Kidney capillary endothelial cell (primary cell): Measurements from ENCODE around the gene PSMD3.

Experiments used
- DNase-seq: peaks from one replicate; pipeline ENCODE4 v3.0.0-alpha.2; 2018; ENCODE audit warnings: low spot score

PSMD3 gene

GRCh38 chr17:39980351-39981206, at the start of gene PSMD3:
TSS of gene PSMD3 (plus strand) at chr17:39980807. CDS start at chr17:39980971, 164 bp downstream.
- peak; percentile 99 for DNase-seq

DNA sequence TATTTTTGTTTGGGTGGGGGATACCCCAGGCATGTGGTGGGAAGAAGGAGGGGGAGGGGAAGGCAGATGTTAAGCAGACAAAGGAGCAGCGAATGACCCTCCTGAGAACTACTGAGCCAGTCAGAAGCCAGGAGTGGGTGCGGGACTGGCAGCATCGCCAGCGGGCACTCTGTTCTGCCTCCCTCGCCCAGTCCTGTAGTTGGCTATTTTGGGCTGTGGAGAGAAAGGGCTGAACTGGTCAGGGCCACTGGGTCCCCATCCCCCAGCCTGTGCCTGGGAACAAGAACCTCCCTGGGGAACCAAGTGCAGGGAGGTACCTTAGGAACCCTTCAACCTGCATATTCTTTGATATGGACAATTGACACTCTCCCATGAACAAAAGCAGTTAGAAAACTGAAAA, 46.7 kb upstream of the PSMD3 start:
- no peak for DNase-seq

GRCh38 chr17:39934324-39934723, 46.3 kb upstream of the PSMD3 start:
- no peak for DNase-seq

DNA sequence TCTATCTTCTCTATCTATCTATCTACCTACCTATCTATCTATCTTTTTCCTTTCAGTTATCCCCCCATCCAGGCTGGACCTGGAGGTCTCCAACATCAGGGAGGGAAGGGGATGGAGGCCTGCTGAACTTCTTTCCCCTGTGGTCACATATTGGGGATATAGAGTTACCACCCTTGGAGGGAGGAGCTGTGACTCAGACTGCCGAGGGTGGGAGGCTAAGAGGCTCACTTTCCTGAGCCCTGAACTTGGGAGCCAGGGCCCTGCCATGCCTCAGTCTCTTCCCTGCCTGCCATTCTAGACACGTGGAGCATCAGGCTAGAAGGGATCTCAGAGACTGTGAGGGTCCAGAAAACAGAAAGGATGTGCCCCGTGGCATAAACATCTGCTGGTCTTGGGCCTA, 44.7 kb upstream of the PSMD3 start:
- DNase-seq: no peak

DNA sequence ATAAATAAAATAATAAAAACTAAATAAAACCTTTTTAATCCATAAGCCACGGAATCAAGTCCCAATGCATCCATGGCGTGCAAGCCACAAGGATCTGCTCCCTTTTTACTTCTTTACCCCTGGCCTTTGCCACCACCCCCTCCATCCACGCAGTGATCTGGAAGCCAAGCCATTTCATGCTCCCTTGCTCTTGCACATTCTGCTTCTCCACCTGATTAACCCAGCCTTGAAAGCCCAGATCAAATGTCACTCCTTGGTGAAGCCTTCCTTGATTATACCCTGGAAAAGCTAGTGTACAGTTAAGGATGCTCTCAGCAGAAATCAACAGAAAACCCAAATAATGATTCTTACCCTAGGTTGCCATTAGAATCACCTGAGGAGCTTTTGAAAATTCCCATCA, 43.2 kb upstream of the PSMD3 start:
- DNase-seq: no peak

GRCh38 chr17:39938140-39938869, 42.3 kb upstream of the PSMD3 start:
- no peak for DNase-seq

- DNase-seq: no peak
Measured at GRCh38 chr17:39939106-39939505, 41.5 kb upstream of the PSMD3 start.

DNA sequence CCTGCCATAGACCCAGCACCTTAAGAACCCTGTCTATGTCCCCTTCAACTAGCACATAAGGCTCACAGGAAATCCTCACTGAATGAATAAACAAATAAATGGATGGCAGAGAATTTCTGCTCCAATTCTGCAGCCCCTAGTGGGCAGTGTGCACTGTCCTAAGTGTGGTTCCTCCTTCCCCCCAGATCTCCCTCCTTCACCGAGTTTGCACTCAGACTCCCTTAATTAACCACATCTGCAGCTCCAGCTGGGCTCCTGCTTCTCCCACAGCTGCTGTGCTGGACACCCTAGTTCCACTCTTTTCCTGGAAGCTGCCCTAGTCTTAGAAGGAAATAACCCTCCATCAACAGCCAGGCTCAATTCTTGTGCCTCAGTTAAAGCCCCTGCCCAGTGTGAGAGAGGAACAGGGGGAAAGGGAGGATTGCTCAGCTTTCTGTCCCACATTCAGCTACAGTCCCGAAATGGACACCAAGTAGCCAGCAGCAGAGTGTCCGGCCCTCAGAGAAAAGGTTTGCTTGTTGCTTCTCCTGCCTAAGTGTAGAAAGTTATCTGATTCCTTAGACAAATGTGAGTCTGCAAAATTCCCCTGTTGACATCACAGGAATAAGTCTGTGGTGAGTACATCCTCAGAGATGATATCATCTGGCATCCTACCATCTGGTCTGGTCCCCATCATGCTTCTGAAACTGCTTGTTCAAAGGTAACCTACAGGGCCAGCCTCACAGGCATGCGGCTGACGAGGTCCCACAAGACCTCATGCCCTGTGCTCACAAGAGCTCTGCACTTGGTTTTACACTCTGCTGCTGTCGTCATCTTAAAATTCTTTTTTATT, 40.8 kb upstream of the PSMD3 start:
- peak; percentile 12 for DNase-seq

DNA sequence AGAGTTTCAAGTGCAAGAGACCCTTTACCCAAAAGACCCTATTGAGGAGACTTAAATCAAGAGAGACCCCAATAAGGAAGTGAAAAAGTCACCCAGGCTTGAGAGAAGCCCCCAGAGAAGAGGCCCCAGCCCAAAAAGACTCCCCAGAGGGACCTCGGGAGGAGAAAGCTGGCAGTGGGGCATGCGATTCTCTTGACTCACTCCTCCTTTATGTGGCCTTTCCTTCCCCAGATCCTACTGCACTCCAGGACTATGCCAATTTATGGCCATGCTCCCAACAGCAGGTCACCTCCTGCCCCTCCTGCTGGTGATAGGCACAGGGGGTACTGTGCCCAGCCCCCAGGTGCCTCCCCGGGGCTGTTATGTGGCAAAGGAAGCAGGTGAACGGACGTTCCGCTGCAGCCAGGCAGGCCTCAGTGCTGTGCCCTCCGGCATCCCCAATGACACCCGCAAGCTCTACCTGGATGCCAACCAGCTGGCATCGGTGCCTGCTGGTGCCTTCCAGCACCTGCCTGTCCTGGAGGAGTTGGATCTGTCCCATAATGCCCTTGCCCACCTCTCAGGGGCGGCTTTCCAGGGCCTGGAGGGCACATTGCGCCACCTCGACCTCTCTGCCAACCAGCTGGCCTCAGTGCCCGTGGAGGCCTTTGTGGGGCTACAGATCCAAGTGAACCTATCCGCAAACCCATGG, 36.8 kb upstream of the PSMD3 start:
- DNase-seq: no peak

DNA sequence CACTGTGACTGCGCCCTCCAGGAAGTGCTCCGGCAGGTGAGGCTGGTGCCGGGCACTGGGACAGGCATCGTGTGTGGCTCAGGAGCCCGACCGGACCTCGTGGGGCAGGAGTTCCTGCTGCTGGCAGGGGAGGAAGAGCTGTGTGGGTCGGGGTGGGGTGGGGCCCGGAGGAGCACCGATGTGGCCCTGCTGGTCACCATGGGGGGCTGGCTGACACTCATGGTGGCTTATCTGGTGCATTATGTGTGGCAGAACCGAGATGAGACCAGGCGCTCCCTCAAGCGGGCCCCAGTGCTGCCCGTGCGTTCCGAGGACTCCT, 36.3 kb upstream of the PSMD3 start:
- no peak for DNase-seq

DNA sequence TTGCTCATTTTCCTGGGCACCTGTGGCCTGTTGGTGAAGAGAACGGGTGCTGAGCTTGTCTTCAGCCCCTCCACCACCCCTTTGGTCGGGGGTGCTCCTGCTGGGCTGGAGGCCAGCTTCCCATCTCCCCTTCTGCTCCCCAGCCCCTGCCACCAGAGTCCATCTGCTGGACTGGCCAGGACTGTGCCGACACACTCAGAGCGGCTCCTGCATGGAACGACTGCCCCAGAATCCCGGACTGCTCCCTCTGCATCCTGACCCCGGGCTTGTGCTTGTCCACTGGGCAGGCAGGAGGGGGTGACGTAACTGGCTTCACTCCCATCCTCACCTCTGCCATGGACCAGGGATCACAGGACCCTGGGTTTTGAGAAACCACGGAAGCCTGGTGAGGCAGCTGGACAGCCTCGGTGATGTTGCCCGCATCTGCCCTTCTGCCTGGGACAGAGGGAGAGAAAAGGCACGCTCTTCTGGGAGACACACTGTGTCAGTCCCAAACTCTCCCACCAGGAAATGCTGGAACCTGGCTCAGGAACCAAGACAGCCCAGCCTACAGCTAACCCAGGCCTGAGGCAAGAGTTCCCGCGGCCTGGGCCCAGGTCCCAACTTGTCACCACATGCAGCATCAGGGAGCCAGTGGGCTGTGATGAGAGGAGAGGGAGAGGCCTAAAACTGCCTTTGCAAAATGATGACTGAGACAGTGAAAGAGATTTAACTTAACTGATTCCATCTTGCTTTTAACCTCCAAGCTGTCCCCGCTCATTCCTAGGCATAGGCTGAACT, 33.9 kb upstream of the PSMD3 start:
- DNase-seq: no peak

DNA sequence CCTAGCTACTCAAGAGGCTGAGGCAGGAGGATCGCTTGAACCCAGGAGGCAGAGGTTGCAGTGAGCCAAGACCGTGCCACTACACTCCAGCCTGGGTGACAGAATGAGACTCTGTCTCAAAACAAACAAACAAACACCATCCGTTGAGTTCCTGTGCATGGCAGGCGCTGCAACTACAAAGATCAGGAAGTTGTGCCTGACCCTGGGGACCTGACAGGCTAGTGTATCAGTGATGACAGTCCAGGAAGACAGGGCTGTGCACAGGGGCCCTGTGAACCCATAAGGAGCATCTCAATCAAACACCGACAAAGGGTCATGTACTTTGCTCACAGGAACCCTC, 32.1 kb upstream of the PSMD3 start:
- peak; percentile 27 for DNase-seq

DNA sequence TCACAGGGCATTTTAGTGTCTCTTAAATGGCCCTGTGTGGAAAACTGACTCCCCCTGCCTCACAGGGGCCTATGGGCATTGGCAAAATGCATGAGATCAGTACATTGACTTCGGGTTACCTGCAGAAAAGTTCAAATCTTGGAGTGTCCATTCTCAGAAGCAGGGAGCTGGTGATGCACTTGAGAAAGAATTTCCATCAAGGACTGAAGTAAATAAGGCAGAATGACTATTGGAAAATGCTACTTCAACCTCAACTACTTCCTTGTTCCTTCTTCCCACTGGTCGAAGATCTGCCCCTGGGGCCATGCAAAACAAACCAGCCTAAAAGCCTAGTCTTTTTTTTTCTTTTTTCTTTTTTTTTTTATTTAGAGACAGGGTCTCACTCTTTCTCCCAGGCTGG, 31.6 kb upstream of the PSMD3 start:
- no peak for DNase-seq

DNA sequence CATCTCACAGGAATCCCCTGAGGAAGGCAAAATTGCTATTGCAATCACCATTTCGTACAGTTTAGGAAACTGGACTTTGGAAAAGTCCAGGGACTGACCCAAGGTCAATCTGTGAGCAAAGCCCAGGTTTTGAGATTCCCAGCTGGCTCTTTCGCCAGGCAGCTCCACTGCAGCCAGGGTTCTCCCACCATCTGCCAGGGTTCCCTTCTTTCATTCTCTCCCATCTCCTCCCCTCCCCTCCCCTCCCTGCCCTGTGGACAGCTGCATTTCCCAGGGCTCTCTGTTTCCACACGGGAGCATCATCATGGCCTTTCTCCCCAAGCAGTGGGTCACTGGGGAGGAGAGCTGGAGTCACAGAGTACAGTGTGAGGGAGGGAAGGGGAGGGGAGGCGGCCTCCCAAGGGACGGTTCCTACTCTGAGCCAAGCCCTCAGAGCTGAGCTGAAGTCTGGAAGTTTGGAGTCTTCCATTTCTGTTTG, 29.7 kb upstream of the PSMD3 start:
- DNase-seq: no peak

- no peak for DNase-seq
Measured at GRCh38 chr17:39951924-39952679, 28.5 kb upstream of the PSMD3 start.

- peak; percentile 88 for DNase-seq
Measured at GRCh38 chr17:39952680-39953470, 27.7 kb upstream of the PSMD3 start.

DNA sequence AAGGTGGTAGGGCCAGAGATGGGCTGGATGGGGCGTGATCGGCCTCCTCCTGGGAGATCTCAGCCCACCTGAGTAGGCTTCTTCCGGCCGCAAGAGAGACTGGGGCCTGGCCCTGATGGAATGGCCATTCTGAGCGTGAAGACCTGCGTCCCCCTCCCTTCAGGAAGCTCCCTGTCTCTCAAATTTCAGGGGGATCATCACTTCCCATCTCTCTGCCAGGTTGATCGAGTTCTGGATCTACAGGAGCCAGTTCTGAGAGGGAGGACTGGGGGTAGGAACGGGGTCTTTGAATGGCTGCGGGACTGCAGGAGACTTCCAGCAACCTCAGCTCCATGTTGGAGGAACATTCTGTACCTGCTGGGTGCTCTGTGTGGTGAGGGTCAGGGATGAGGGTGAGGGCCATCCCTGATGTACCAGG, 27.1 kb upstream of the PSMD3 start:
- DNase-seq: no peak

DNA sequence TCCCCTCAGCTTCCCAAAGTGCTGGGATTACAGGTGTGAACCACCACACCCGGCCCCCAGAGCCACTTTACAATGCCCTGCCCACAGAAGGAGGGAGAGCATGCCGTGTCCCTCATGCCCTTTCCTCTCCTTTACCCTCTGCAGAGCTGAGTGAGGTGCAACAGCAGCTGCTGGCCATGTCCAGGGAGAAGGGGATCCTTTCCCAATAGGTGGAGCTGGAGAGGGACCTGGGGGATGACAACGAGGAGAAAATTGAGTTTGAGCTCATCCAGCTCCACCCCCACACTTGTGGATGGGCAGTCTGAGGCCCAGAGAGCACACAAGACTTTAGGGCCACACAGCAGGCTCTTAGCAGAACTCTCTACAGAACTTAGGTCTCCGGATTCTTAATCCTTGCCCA, 25.7 kb upstream of the PSMD3 start:
- no peak for DNase-seq

GRCh38 chr17:39955726-39956225, 24.8 kb upstream of the PSMD3 start:
- DNase-seq: no peak
